Stimulated activated CD4-positive, alpha-beta T cell treated with anti-CD3 and anti-CD28 coated beads, TNF-alpha, amount 100 ng/mL, for 48 hours (primary cell): ENCODE measurements around the gene SHMT2.
A peak's percentile ranks its signal among the peaks of the same experiment; 100 is the strongest.

Experiments used
- DNase-seq, 3 donors: peaks; one replicate each; pipeline ENCODE4 v3.0.0-alpha.2; 2020; ENCODE audit warnings: low read depth in 3 of 3

SHMT2 gene

DNA sequence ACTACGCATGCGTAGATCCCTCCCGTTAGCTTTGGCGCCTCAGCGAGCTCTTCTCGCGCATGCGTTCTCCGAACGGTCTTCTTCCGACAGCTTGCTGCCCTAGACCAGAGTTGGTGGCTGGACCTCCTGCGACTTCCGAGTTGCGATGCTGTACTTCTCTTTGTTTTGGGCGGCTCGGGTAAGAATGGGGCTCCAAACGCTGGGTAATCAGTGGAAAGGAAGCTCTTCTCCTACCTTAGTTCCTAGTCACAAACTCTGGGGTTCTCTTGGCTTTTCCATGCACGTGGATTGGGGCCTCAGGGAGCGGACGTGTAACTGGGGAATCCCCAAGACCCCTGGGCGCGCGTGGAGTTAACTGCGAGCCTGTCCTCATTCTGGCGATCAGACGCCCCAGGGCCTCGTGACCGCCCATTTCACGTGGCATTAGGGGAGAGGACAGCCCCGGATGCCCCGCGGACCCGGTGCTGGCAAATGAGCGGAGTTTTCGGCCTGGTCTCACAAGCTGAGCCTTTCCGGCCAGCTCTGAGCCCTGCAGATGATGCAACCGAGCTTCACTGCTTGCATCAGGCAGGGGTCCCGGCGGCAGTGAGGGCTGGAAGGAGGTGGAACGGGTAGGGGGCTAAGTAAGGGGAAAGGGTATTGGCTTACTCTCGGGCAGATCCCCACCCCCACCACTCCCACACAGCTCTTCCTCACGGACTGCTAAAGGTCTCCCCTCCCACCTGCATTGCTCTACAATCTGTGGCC lies at the start of gene SHMT2:
Gene SHMT2 (plus strand): TSS at position 78 of the 747 bp plus-strand sequence. CDS start 68 bp downstream, at position 146.
- peak; percentile 92 to 94 (median 92) for DNase-seq

DNA sequence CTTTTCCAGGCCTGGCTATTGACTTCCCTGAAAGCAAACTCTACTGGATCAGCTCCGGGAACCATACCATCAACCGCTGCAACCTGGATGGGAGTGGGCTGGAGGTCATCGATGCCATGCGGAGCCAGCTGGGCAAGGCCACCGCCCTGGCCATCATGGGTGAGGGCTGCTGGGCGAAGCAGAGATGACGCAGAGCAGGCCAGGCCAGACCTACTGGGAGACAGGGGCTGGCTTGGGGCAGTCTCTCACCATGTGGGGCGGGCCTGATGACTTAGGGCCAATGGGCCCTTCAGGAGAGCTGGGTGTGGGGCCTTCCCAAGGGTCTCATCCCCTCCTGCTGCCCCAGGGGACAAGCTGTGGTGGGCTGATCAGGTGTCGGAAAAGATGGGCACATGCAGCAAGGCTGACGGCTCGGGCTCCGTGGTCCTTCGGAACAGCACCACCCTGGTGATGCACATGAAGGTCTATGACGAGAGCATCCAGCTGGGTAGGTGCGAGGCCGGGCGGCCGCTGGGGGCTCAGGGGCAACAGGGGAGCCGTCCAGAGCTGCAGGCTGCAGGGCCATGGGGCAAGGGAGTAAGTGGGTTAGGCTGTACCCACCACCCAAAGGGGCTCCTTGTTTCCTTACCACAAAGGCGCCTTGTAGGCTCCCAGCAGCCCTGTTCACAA lies 49.1 kb upstream of the SHMT2 start:
- DNase-seq: no peak

GRCh38 chr12:57181072-57181471 lies 48.4 kb upstream of the SHMT2 start:
- DNase-seq: no peak

DNA sequence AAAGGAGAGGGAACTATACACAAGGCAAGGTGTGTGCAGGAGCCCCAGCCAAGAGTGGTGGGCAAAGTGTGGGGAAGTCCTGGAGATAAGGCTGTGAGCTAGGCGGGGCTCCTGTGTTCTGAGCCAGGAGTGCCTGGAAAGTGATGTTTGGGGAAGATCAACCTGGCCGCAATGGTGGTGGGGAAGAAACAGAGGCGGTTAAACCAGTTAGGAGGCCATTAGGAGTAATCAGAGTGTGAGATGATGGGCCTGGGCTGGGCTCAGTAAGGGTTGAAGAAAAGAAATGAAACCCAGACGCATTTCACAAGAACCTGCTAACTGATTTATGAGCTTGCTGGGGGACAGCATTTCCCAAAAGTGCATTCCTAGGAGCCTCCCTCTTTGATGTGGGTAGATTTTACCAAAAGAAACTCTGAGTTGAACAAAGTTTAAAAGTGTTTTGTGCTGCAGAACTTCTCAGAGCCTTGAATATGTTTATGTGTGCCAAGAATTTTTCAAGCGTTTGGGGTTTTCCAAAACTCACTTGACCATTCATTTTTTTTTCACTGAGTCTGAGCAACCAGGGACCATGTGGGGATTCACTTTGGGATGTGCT lies 47.9 kb upstream of the SHMT2 start:
- DNase-seq: no peak

GRCh38 chr12:57182918-57183575 lies 46.5 kb upstream of the SHMT2 start:
- DNase-seq: peak; percentile 59 to 82 (median 73)

- DNase-seq: no peak
Observed at GRCh38 chr12:57183939-57184725, 45.4 kb upstream of the SHMT2 start.

GRCh38 chr12:57185403-57185802 lies 44.1 kb upstream of the SHMT2 start:
- no peak for DNase-seq

- DNase-seq: no peak
Observed at GRCh38 chr12:57185906-57186508, 43.5 kb upstream of the SHMT2 start.

GRCh38 chr12:57187222-57188089 lies 42.1 kb upstream of the SHMT2 start:
- DNase-seq: no peak

DNA sequence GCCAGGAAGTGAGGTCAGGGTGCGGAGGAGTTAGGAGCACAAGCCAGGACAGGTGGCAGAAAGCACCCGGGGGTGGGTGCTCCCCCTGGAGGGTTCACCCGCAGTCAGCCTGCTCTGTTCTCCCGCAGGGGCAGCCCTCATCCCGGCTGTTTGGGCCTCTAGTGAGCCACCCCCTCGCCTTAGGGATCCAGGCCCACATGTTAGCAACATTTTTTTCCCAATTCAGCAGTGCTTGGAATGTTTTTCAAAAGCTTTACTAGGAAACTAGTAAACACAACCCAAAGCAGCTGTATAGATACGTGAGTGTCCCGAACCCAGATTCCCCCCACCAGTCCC lies 41.5 kb upstream of the SHMT2 start:
- DNase-seq: no peak

DNA sequence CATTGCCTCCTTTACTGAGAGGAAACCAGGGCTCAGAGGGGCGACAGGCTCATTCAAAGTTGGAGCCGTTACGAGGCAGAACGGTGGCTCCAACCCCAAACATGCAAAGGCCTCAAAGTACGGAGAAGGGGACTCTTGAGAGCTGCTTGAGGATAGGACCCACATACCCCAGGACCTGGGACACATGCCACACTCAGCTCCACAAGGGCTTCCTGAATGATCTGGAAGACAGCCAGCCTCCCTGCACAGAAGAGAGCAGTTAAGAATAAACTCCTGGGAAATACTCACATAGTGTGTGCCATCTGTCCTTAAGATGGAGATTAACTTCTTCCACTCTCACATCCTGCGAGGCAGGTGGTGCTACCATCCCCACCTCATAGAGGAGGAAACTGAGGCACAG lies 39.5 kb upstream of the SHMT2 start:
- DNase-seq: no peak

- DNase-seq: no peak
Observed at GRCh38 chr12:57190821-57191220, 38.7 kb upstream of the SHMT2 start.

DNA sequence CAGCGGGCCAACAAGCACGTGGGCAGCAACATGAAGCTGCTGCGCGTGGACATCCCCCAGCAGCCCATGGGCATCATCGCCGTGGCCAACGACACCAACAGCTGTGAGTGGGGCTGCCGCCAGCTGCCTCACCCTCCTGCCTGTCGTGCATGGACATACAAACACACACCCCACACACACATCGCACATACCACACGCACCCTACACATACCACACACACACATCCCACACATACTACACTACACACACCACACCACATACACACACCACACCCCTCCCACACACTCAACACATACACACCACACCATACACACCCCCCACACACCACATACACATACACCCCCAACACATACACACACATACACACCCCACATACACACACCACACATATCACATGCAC lies 38.1 kb upstream of the SHMT2 start:
- no peak for DNase-seq

GRCh38 chr12:57192920-57193319 lies 36.6 kb upstream of the SHMT2 start:
- DNase-seq: no peak

GRCh38 chr12:57193706-57194245 lies 35.7 kb upstream of the SHMT2 start:
- no peak for DNase-seq

GRCh38 chr12:57194253-57194652 lies 35.3 kb upstream of the SHMT2 start:
- DNase-seq: no peak

GRCh38 chr12:57195186-57195585 lies 34.3 kb upstream of the SHMT2 start:
- DNase-seq: no peak

- DNase-seq: no peak
Observed at GRCh38 chr12:57195611-57196371, 33.7 kb upstream of the SHMT2 start.

DNA sequence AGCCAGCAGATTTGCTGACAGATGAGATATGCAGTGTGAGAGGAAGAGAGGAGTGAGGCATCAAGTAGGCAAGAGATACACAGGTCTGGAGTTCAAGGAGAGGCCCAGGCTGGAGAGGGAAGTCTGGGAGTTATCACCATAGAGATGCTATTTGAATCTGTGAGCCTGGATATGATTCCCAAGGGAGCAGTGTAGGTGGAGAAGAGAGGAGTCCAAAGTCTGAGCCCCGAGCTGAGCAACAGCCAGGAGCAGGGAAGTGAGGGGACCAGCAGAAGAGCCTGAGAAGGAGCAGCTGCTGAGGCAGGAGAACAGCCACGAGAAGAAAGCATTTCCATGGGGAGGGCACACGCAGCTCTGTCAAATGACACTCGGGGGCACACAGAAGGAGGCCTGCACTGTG lies 33.1 kb upstream of the SHMT2 start:
- no peak for DNase-seq
